Vagina (tissue), 2 donors: ENCODE results near the gene COBL.

Experiments used
- POLR2A ChIP-seq, 2 donors: fragments of 450-650 bp; IDR thresholded peaks; one replicate each; pipeline ENCODE4 v1.6.1; 2017; ENCODE audit warnings: antibody characterized with exemption in 2 of 2, mild to moderate bottlenecking in 2 of 2, moderate library complexity in 2 of 2
- TF ChIP-seq, protein P1 (sequence below), 3 experiments: fragments of 450-650 bp in 2 of 3; fragments of 200-600 bp in 1 of 3; sonication (generic) in 1 of 3; IDR thresholded peaks; one replicate each; pipeline ENCODE4 v1.5.1; 2017 to 2019; ENCODE audit warnings: antibody characterized with exemption in 3 of 3, mild to moderate bottlenecking in 2 of 3, moderate library complexity in 2 of 3

DNA sequence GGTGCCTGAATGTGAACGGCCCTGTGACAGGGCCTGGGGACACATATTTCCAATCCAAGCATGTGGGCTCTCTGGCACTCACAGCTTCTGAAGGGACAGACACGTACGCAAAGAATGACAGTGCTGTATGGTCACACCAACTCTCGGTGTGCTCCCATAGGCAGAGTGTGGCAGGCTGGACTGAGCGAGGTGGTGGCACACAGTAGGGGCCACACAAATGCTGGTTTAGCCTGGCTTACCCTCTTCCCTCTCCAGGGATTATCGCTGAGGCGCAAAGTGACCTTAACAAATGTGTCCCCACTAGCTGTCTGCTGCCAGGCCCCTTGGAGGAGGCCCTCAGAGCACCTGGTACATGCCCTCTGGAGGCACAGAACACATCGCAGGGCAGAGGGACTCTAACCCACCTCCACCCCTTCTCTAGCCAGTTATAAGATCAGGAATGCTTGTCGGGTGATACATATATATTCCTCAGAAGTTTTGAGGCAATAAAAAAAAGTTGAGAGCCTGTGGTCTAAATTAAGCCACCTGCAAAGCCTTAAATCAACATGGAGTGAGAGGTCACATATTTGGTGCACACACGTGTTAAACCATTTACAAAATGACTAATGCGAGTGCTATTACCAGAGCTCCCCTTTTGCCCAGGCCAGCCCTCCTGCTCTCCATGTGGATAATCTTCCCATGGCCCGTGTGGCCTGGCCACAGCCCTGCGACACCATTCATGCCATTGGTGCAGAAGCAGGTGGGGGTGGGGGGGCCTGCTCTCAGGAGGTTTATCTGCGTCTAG lies 271.1 kb downstream of the COBL start:
- TF ChIP-seq, protein P1, sequence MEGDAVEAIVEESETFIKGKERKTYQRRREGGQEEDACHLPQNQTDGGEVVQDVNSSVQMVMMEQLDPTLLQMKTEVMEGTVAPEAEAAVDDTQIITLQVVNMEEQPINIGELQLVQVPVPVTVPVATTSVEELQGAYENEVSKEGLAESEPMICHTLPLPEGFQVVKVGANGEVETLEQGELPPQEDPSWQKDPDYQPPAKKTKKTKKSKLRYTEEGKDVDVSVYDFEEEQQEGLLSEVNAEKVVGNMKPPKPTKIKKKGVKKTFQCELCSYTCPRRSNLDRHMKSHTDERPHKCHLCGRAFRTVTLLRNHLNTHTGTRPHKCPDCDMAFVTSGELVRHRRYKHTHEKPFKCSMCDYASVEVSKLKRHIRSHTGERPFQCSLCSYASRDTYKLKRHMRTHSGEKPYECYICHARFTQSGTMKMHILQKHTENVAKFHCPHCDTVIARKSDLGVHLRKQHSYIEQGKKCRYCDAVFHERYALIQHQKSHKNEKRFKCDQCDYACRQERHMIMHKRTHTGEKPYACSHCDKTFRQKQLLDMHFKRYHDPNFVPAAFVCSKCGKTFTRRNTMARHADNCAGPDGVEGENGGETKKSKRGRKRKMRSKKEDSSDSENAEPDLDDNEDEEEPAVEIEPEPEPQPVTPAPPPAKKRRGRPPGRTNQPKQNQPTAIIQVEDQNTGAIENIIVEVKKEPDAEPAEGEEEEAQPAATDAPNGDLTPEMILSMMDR (IDR thresholded peaks at IDR 0.05) = no peak
- no peak for TF ChIP-seq POLR2A (IDR thresholded peaks at IDR 0.05)
